GM21515 (cell line): ENCODE data around the gene SLC7A14.

Experiments used
- ATAC-seq: cut with Tn5 transposase; IDR thresholded peaks from one replicate; pipeline ENCODE4 v1.9.1; 2021; ENCODE audit not compliant: unreplicated experiment

Gene SLC7A14

GRCh38 chr3:170539897-170540296, 46.0 kb downstream of the SLC7A14 start:
- ATAC-seq = no peak

- ATAC-seq = no peak
Observed at GRCh38 chr3:170536712-170537111, 49.2 kb downstream of the SLC7A14 start.

GRCh38 chr3:170534227-170534626, 51.6 kb downstream of the SLC7A14 start:
- ATAC-seq = no peak

- ATAC-seq = no peak
Observed at GRCh38 chr3:170532573-170532972, 53.3 kb downstream of the SLC7A14 start.

GRCh38 chr3:170531657-170532335, 54.1 kb downstream of the SLC7A14 start:
- no peak for ATAC-seq

- no peak for ATAC-seq
Observed at GRCh38 chr3:170531054-170531453, 54.8 kb downstream of the SLC7A14 start.

GRCh38 chr3:170529912-170530311, 56.0 kb downstream of the SLC7A14 start:
- no peak for ATAC-seq

GRCh38 chr3:170529346-170529745, 56.5 kb downstream of the SLC7A14 start:
- no peak for ATAC-seq

GRCh38 chr3:170528726-170529125, 57.1 kb downstream of the SLC7A14 start:
- no peak for ATAC-seq

GRCh38 chr3:170524073-170524472, 61.8 kb downstream of the SLC7A14 start:
- no peak for ATAC-seq

GRCh38 chr3:170523248-170523647, 62.6 kb downstream of the SLC7A14 start:
- no peak for ATAC-seq

- ATAC-seq = no peak
Observed at GRCh38 chr3:170522201-170522600, 63.7 kb downstream of the SLC7A14 start.

GRCh38 chr3:170520996-170521395, 64.9 kb downstream of the SLC7A14 start:
- ATAC-seq = no peak

- no peak for ATAC-seq
Observed at GRCh38 chr3:170517242-170517945, 68.5 kb downstream of the SLC7A14 start.

GRCh38 chr3:170513642-170514041, 72.2 kb downstream of the SLC7A14 start:
- no peak for ATAC-seq

GRCh38 chr3:170511371-170511770, 74.5 kb downstream of the SLC7A14 start:
- no peak for ATAC-seq

- ATAC-seq = no peak
Observed at GRCh38 chr3:170508839-170509238, 77.0 kb downstream of the SLC7A14 start.

- no peak for ATAC-seq
Observed at GRCh38 chr3:170508291-170508690, 77.6 kb downstream of the SLC7A14 start.

GRCh38 chr3:170507063-170507462, 78.8 kb downstream of the SLC7A14 start:
- ATAC-seq = no peak

GRCh38 chr3:170506556-170506955, 79.3 kb downstream of the SLC7A14 start:
- ATAC-seq = no peak

- no peak for ATAC-seq
Observed at GRCh38 chr3:170502297-170502696, 83.6 kb downstream of the SLC7A14 start.

- no peak for ATAC-seq
Observed at GRCh38 chr3:170500995-170501394, 84.9 kb downstream of the SLC7A14 start.

- no peak for ATAC-seq
Observed at GRCh38 chr3:170500462-170500861, 85.4 kb downstream of the SLC7A14 start.
